ENCODE measurements around the gene CD7. TPM values are rescaled to one million over a fixed set of nuclear protein-coding genes. Genes with fewer than 3 reads are reported as not detected.

Gene CD7
- total and polyA plus RNA-seq, 9 of the 15 experiments (the other 6 are each of a cell fraction or from before 2014, with no cell fraction given), result 0.21 to 0.35 TPM; not detected in 7

- no peaks in the 10 kb centered on the region for H3K27me3 ChIP-seq (ENCODE audit: control insufficient read depth in 2 of 2, insufficient read depth in 2 of 2, low read length in 2 of 2)
- ATAC-seq (no peak), FAIRE-seq (no peak), DNase-seq (ENCODE audit: extremely low read depth in 1 of 4, low spot score in 3 of 4) (no peak)
- BruUV-seq (replicated peaks), result no TSS peak
- no peaks in the 10 kb centered on the region; the same call in 2 of the 3 replicates for H3K79me2 ChIP-seq (ENCODE audit: control insufficient read depth, insufficient read depth, low read length)
- CTCF ChIA-PET (ENCODE audit: low intra/inter-chr PET ratio), result no interaction called here
- peaks cover 43 to 74% of the 10 kb centered on the region in 2 experiments for H3K4me1 ChIP-seq (replicated peaks in 1 of 2; ENCODE audit: control insufficient read depth in 2 of 2, insufficient read depth in 2 of 2, low read length in 2 of 2)
- H3K9me3 ChIP-seq (replicated peaks; ENCODE audit: control insufficient read depth, insufficient read depth, low read depth, low read length), result peaks cover 4% of the 10 kb centered on the region
- peak overlapping the region; percentile 72 to 80 for H3K9ac ChIP-seq (ENCODE audit: insufficient read depth in 1 of 2, low read depth in 2 of 2, low read length in 2 of 2)
- 34% methylated on average over 5 of the region's 10 CpGs for WGBS (ENCODE audit: insufficient coverage, low coverage, missing lambda C conversion rate)
- H3K36me3 ChIP-seq (ENCODE audit: control insufficient read depth, insufficient read depth, low read length), result no peaks in the 10 kb centered on the region
- H3K9me1 ChIP-seq (ENCODE audit: control insufficient read depth, insufficient read depth, low read length), result no peaks in the 10 kb centered on the region
- in situ Hi-C loops (cut with MboI) (no loop called here), intact Hi-C loops (cut with micrococcal nuclease) (loop anchor here (5.0 to 10.0 kb wide), 3 partner anchors 48 to 305 kb away; partner anchors contain the start of genes DCXR and RAC3)
- H3K27ac ChIP-seq (ENCODE audit: extremely low read depth, low read depth, low read length), result peak overlapping the region; percentile 87
- H2AFZ ChIP-seq (ENCODE audit: low read depth, low read length), result peak overlapping the region; percentile 81
- peak overlapping the region; percentile 13; the same call in 1 of the 2 replicates for H3K4me3 ChIP-seq
- H3K4me2 ChIP-seq (ENCODE audit: insufficient read depth, low read length), result peak overlapping the region; percentile 75
- H4K20me1 ChIP-seq (replicated peaks; ENCODE audit: control insufficient read depth, insufficient read depth, low read length), result no peaks in the 10 kb centered on the region
- POLR2A ChIA-PET, result interaction anchor here (0.6 to 1.0 kb wide), 2 partner anchors 48 to 196 kb away, joined by 4 to 6 read pairs; no protein-coding TSS in a partner anchor
- TF ChIP-seq, protein P1, sequence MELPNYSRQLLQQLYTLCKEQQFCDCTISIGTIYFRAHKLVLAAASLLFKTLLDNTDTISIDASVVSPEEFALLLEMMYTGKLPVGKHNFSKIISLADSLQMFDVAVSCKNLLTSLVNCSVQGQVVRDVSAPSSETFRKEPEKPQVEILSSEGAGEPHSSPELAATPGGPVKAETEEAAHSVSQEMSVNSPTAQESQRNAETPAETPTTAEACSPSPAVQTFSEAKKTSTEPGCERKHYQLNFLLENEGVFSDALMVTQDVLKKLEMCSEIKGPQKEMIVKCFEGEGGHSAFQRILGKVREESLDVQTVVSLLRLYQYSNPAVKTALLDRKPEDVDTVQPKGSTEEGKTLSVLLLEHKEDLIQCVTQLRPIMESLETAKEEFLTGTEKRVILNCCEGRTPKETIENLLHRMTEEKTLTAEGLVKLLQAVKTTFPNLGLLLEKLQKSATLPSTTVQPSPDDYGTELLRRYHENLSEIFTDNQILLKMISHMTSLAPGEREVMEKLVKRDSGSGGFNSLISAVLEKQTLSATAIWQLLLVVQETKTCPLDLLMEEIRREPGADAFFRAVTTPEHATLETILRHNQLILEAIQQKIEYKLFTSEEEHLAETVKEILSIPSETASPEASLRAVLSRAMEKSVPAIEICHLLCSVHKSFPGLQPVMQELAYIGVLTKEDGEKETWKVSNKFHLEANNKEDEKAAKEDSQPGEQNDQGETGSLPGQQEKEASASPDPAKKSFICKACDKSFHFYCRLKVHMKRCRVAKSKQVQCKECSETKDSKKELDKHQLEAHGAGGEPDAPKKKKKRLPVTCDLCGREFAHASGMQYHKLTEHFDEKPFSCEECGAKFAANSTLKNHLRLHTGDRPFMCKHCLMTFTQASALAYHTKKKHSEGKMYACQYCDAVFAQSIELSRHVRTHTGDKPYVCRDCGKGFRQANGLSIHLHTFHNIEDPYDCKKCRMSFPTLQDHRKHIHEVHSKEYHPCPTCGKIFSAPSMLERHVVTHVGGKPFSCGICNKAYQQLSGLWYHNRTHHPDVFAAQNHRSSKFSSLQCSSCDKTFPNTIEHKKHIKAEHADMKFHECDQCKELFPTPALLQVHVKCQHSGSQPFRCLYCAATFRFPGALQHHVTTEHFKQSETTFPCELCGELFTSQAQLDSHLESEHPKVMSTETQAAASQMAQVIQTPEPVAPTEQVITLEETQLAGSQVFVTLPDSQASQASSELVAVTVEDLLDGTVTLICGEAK (IDR thresholded peaks at IDR 0.05), result 0 out of 2 replicates have a peak, but pooled peaks have one; percentile 20
- TF ChIP-seq, protein P1 (CRISPR knock-in tag; IDR thresholded peaks at IDR 0.05), result no peak
- 0 out of 2 replicates have a peak, but pooled peaks have one; percentile 16 for TF ChIP-seq NR1H2 (CRISPR knock-in tag; IDR thresholded peaks at IDR 0.05)
- TF ChIP-seq ZNF12 (CRISPR knock-in tag; IDR thresholded peaks at IDR 0.05), result 0 out of 2 replicates have a peak, but pooled peaks have one; percentile 34
- TF ChIP-seq TEAD1 (CRISPR knock-in tag; IDR thresholded peaks at IDR 0.05), result 0 out of 4 replicates have a peak, but pooled peaks of 1 of the 2 experiments have one; percentile 1
- TF ChIP-seq HOMEZ (CRISPR knock-in tag; IDR thresholded peaks at IDR 0.05), result no peak
Measured at GRCh38 chr17:82339634-82340580, 22.5 kb upstream of the CD7 start.

All from K562 (cell line).